Stimulated activated CD4-positive, alpha-beta T cell treated with anti-CD3 and anti-CD28 coated beads, TNF-alpha, amount 100 ng/mL, for 48 hours (primary cell): ENCODE results near the gene GSN.
"Not testable (repeated sequence)": the region's sequence is repeated elsewhere in the genome, so short reads cannot be mapped to it uniquely, and the experiment has no call there.

ENCODE experiments used
- DNase-seq, 3 donors: peaks; one replicate each; pipeline ENCODE4 v3.0.0-alpha.2; 2020; ENCODE audit warnings: low read depth in 3 of 3

The GSN gene

DNA sequence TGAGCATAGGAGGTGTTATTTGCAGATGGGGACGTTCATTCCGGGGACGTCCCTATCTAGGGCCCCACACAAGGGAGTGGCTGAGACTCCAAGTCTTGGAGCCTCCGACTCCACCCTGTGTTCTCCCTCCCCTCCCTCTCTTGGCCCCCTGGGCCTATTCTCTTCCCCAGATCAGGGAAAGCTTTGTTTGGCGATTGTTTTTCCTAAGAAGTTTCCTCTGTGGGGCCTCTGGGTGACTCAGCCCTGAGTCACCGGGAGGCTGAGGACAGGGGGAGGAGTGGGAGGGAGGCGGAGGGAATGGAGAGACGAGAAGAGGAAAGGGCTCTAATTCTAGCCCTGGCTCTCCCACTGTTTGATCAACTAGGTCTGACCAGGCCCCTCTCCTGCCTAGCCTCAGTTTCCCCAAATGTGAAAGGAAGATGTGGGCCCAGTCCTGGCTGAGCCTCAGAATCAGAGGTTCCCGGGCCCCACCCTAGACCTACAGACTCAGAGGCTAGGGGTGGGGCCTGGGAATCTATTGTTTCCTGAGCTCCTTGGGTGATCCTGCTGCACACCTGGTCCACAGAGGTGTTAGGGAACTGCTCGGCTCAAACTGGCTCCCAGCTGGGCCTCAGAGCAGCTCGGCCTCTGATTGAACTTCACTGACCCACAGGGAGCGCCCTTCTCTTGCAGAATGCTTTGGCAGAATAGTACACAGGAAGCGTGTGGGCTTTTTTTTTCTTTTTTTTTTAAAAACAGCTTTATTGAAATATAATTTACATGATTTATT, 19.2 kb downstream of the GSN start:
- DNase-seq, result peak in 1 of 3 donors; percentile 6

DNA sequence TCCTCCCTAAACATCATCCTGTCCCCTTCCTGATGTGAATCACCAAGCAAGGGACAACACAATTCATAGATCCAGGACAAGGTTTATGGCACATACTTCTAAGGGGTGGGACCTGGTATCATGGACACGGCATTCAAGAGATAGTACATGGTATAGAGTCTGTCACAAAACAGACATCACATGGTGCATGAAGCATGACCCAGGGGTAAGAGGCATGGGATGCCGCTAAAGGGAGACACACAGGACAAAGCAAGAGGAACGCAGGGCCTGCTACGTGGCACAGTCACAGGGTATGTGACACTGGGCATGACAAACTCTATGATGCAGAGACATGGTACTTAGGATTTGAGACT, 20.7 kb downstream of the GSN start:
- DNase-seq, result no peak

DNA sequence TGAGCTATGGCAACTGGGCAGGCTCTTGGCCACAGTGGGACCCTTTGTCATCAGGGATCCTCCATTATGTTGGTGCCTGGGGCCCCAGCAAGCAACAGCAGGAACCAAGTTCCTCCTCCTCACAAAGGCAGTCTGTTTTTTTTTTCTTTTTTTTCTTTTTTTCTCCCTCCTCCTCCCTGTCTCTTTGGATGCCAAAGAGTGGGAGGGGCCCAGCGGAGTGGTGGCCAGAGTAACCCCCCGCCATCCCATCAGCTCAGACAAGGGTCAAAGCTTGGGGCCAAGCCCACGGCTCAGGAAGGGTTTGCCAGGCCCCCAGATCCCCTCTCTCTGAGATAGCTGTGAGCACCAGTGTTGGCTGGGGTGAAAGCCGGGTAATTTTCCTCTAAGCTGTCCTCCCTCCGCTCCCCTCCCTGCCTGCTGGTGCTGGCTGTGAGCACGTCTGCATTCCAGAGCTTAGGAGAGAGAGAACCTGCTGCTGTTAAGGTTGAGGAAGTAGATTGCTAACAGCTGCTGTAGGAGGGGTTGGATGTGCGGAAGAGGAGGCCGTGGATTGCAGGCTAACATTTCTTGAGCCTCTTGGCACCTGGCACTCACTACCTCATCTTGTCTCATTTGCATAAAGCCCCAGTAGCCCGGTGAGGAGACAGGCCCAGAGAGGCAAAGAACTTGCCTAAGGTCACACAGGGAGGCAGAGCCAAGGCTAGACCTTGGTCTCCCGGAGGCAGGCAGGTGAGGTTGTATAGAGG, 21.2 kb downstream of the GSN start:
- no peak for DNase-seq

DNA sequence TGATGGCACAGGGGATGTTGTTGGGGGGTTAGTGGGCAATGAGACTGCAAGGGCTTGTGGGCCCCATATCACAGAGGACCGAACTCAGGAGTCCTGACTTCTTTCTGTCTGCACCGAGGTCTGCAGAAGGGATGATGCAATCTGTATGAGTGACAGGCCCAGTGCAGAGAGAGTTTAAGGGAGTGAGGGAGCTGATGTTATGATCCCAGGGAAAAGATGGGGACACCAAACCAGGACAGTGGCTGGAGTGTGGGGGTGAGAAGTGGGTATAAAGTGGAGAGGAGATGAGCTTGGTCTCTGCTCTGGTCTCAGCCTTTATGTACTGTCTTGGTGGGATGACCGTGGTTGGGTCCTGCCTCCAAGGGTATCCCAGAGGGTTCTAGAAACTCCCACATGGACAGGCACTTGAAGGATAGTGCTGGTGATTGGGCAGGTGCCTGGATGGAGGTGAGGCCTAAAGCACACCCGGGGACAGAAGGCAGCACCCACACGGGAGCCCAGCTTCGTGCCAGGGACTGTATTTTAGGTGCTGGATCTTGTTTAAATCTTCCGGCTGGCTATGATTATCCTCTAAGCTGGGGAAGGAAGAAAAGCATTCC, 21.9 kb downstream of the GSN start:
- no peak for DNase-seq

DNA sequence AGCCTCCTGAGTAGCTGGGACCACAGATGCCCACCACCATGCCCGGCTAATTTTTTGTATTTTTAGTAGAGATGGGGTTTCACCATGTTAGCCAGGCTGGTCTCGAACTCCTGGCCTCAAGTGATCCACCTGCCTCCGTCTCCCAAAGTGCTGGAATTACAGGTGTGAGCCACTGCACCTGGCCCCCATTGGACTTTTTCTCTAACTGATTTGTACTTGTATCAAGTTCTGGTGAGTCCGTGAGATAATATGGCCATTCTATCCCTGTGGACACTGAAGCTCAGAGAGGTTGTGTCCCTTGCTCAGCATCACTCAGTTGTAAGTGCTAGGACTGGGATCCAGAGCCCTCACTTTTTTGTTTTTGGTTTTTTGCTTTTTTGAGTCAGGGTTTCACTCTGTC, 23.6 kb downstream of the GSN start:
- not testable (repeated sequence) for DNase-seq

DNA sequence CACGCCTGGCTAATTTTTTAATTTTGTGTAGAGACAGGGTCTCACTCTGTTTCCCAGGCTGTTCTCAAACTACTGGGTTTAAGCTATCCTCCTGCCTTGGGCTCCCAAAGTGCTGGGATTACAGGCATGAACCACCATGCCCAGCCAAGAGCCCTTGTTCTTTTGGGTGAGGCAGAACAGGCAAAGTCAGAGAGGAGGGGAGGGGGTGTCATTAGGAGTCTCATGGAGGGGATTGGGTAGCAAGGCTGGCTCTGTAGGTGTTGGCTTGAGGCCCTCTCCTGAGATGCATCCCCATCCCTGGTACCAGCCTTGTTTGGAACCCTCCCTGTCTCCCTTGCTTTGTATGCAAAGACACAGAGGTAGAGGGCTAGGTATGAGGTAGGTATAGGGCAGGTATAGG, 24.1 kb downstream of the GSN start:
- no peak for DNase-seq

DNA sequence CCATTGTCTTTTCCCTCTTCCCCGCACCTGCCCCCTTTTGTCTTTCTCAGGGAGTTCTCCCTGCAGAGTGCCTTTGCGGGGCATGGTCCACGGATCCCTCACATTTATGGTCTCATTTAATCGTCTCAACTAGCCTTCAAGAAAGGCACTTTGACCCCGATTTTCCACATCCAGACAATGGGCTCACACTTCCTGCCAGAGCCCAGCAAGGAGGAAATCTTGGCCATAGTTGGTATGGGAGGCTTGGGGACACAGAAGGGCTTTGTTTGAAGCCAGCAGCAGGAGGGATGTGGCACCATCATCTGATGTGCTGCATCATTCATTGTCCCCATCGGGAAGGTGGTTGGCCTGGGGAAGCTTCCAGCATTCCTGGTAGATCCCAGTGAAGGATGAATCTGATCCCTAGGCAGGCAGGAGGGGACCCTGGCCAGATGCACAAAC, 24.9 kb downstream of the GSN start:
- no peak for DNase-seq

DNA sequence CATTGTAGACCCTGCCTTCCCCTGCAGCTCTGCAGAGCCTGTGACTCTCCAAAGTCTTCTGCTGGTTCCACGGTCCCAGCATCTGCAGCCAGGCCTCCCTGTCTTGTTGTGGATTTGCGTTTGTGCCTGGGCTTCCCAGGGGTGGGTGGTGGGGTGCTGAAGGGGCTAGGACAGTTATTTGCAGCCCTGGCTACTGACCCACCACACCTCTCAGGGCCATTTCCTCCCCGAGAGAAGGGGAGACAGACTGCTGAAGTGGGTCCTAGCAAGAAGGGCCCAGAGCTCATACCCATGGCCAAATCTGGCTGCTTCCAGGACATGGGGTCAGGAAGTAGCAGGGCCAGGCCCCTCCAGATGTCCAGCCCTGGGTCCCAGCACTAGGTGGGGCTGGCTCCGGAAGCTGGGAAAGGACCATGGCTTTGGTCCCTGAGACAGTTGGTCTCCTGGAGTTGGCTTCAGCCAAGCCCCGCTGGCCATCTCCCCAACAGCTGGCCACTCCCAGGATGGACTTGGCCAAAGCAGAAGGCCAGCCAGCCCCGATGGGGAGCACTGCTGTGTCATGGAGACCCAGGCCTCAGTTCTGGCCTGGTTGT, 26.3 kb downstream of the GSN start:
- DNase-seq, result no peak

DNA sequence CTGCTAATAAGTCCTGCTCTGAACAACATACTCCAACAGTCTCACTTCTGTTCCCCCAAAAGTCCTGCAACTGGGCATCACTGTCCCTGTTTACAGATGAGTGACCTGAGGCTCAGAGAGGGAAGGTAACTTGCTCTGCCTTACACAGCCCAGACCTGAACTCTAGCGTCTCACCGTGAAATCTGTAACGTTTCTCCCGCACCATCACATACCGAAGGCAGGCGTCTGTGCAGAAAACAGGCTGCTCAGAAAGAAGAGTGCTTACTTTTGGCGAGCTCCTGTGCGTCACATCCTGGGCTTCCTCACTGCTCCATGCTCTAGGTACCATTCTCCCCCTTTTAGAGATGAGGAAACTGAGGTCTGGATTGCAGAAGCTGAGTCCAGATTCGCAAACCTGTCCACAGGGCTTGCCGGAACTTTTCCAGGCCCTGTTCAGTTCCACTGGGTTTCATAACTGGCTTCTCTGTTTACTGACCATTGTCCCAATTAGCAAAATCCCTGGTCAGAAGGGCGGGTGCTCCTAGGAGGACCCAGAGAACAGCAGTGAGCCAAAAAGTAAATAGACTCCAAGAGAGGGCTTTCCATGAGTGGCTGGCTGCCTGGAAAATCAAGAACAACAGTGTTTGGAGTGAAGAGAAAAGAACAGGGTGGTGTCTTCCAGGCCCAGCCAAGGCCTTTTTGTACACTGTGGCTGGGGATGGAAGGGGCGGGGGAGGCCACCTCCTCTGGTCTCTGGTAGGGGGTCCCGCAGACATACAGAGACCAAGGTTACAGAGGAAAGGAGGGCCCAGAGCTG, 27.1 kb downstream of the GSN start:
- DNase-seq, result no peak

DNA sequence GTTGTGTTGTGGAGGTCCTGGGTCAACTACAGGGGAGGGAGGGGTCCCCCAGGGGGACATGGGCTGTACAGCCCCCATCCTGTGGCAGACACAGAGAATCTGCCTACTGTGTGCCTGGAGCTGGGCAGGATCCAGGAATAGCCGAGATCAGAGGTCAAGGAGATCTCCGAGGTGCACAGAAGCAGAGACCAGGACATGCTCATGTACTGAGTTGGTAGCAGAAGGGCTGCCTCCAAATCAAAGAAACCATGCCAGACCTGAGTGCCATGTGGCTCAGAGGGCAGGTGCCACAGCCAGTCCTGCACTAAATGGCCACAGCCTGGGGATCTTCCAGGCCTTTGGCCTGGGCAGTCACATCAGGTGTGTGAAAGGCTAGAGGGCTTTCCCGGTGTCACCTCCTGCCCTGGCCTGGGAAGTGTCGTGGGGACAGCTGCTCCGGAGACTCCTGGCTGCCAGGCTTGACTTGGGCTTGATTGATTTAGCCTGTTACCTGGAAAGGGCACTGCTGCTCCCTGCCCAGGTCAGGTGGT, 27.8 kb downstream of the GSN start:
- no peak for DNase-seq

DNA sequence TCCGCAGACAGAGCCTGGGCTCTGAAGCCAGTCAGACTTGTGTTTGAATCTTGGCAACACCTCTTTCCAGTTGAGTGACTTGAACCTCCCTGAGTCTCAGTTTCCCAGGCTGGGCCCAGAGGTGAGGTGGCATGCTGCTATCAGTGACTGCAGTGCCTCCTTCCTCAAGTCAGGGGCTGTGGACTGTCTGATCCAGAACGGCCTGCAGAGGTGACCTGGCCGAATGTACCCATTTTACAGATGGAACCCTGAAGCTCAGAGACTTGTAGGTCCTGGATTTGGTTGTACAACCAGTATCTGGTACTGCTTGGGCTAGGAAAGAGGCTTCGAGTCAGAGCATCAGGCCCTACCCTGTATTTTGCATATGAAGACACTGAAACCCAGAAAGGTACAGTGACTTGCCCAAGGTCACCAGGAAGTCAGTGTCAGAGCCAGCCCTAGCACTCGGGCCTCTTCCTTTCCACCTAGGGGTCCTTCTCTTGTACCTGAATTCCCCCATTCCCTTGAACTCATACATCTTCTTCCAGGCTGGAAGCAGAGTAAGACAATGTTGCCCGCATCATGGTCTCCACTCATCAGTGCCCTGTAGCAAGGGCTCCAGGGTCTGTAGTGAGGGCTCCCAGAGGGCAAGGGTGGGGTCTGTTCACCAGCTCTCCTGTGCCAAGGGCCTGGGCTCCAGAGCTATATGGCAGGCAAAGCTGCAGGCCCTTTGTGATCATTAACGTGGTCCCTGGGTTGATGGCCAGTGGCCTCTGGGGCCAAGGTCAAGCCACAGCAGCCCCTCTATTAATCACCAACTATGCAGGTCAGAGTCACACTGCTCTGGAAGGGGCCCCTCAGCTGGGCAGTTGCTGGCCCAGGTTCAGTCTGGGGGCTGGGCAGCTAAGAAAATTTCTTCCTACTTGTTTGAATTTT, 28.5 kb downstream of the GSN start:
- DNase-seq, result no peak

DNA sequence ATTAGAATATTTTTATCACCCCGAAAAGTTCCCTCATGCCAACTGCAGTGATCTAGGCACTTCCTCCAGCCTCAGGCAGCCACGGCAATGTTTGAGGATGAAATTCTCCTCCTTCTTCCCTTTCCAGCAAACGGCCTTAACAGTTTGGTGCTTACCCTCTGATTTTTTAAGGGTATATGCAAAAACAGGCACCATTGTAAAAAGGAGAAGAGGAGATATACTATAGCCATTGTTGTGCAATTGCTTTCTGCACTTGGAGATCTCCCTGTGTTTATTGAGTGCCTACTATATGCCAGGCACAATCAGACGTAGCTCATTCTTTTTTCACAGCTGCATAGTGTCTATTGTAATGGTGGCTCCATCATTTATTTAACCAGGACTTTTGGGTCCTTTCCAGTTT, 29.4 kb downstream of the GSN start:
- DNase-seq, result no peak

DNA sequence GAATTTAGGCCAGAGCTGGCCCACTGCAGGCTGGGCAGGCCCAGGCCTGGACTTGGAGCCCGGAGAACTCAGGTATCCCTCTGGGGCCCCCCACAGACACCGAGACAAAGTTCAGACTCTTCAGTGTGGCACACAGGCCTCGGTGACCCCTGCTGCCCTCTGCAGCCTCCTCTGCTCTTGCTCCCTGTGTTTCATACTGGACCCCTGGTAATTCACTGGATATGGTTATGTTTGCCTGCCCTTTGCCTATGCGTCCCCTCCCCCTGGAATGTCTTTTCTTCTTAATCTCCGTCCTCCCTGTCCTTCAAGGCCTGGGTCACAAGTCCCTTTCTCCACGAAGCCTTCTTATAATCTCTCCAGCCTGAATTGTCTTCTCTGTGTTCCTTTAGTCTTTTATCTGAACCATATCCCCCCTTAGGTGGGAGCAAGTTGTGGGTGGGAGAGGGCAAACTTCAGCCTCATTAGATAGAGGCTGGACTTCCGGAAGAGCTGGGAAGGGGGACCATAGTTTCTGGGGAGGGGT, 30.1 kb downstream of the GSN start:
- no peak for DNase-seq

DNA sequence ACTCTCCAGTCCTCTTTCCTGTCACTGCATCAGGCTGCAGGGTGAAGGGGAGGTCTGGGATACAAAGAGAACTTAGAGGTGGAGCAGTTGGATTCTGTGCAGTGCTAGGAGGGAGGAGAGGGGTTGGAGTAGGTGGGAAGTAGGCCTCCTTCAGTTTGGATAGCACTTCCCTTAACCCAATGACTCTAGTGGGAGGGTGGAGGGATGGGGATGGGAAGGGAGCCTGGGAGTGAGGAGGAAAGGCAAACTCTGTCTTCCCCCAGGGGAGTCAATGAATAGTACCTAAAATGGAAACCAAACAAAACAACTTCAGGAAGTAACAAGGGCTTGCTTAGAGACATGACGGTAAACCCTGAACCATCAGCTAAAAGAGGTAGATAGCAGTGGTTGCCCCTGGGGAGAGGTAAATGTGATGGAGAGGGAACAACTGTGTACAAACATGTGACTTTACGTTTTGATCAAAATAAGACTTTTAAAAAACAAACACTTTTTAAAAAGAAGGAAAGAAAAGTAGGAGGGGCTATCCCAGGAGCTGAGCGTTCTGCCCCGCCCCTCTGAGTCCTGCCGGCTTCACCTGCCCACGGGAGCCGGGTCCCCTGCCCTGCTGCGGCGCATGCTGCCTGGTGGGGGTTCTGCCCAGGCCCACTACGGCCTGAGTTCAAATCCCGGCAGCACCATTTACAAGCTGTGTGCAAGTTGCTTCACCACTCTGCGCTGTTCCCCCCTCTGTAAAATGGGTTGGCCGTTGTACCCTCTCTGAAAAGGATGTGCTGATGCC, 30.9 kb downstream of the GSN start:
- no peak for DNase-seq

DNA sequence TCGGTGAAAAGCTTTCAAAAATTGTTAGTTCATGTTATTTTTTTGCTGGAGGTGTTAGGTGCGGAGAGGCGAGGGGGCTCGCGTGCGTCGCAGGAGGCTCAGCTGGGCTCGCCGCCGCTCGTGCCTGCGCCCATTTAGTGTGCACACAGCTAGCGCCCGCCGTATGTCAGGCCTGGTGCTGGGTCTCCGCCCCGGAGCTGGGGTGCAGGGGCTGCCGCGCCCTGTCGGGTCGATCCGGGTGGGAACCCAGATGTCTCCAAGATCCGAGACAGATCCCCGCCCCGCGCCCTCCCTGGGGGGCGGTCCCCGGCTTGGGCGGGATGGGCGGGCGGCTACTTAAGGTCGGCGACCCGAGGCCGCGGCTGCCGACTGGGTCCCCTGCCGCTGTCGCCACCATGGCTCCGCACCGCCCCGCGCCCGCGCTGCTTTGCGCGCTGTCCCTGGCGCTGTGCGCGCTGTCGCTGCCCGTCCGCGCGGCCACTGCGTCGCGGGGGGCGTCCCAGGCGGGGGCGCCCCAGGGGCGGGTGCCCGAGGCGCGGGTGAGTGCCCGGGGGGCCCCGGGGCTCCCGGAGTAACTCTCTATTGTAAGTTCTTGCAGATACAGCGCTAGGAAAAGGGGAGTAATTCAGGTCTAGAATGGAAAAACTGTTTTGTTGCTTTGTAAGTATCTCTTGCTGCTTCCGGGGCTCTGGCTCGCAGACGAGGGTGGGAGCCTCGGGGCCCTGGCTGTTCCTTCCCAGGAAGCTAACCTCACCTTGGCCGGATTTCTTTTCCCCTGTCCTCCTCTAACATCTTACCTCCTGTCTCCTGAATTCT, 31.7 kb downstream of the GSN start:
- DNase-seq, result no peak

DNA sequence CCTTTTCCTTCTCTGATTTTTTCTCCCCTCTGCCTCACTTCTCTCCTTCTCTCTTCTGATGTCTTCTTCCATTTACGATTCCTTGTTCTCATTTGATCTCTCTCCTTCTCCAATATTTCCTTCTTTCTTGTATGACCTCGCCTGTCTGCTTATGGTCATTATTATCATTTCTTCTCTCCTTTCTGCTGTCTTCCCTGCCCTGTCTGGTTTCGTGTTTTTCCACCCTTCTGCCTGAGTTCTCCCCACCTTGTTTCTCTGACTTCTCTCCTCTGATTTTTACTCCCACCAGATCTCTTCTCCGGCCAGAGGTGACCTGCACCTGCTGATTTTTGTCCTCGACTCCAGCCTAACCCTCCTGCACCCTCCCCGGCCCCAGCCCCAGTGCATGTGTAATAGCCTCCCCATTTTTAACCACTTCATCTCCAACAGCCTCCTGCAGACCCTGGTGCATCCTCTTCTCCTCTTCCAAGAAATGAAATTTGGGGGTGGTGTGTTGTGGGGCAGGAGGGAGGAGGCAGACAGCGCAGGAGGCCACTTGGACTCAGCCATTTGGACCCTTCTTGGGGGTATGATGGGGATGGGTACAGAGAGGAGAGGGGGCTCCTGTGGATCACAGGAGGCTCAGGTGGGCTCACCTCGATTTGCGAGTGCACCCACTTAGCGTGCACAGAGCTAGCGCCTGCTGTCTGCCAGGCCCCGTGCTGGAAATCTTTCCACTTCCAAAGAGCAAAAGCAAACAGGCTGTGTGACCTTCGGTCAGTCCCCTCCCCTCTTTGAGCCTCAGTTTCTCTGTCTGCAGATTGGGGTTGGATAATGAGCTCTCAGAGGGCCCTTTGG, 32.5 kb downstream of the GSN start:
- no peak for DNase-seq

DNA sequence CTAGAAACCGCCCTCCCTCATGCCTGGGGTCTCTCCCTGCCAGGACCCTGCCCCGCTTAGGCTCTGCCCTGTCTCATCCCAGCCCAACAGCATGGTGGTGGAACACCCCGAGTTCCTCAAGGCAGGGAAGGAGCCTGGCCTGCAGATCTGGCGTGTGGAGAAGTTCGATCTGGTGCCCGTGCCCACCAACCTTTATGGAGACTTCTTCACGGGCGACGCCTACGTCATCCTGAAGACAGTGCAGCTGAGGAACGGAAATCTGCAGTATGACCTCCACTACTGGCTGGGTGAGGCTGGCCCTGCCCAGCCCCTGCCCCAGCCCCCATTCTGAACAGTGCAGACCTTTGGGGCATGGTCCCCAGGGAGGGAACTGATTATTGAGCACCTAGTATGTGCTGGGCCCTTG, 33.9 kb downstream of the GSN start:
- DNase-seq, result no peak

DNA sequence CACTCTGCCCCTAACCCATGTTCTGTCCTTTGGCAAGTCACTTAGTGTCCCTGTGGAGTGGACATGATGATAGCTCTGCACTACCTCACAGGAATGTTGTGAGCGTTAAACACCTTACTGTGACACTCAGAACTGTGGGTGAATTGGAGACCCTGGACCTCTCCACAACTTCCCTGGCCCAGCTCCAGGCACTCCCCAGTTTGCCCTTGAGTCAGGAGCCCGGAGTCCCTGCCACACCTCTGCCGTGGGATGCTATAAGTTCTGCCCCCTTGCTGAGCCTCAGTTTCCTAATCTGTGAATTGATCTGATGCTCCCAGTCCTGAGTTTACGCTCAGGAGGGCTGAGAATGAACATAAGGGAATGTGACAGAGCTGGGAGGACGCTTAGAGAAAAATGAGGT, 34.4 kb downstream of the GSN start:
- no peak for DNase-seq
